Fibroblast of mammary gland (primary cell): ENCODE data around the gene MILR1.
"Not testable (repeated sequence)": the region's sequence is repeated elsewhere in the genome, so short reads cannot be mapped to it uniquely, and the experiment has no call there.

Source experiments
- DNase-seq: peaks from one replicate; pipeline ENCODE4 v3.0.0-alpha.2; 2010; ENCODE audit warnings: low read depth
- H3K4me3 ChIP-seq: 2 replicates; pipeline ENCODE4 v1.5.1; 2011; ENCODE audit warnings: low read depth, mild to moderate bottlenecking, low read length, moderate library complexity; ENCODE audit not compliant: control insufficient read depth
- TF ChIP-seq, protein P1 (sequence below): conservative IDR thresholded peaks from 2 replicates; pipeline ENCODE4 v1.5.1; 2011; ENCODE audit warnings: low read depth, low read length, inconsistent platforms; ENCODE audit not compliant: control insufficient read depth, insufficient read depth

The MILR1 gene

DNA sequence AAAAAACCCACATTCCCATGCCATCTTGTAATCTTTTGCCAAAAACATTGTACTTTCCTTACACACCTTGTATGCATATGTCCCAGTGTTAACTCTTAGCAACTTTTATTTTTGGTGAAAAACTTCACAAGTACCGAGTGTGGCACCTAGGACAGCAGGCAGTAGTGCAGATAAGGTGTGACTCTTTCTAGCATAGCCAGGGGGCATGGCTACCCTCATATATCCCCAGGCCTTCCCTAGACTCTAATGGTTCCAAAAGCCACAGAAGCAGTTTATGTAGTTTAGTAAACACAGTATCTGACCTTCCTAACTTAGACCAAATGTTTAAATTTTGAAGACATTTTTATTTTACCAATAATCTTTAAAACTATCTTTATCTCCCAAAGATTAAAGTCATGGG, 20.5 kb upstream of the MILR1 start:
- no peak overlapping the region for H3K4me3 ChIP-seq
- DNase-seq, result no peak
- TF ChIP-seq, protein P1, sequence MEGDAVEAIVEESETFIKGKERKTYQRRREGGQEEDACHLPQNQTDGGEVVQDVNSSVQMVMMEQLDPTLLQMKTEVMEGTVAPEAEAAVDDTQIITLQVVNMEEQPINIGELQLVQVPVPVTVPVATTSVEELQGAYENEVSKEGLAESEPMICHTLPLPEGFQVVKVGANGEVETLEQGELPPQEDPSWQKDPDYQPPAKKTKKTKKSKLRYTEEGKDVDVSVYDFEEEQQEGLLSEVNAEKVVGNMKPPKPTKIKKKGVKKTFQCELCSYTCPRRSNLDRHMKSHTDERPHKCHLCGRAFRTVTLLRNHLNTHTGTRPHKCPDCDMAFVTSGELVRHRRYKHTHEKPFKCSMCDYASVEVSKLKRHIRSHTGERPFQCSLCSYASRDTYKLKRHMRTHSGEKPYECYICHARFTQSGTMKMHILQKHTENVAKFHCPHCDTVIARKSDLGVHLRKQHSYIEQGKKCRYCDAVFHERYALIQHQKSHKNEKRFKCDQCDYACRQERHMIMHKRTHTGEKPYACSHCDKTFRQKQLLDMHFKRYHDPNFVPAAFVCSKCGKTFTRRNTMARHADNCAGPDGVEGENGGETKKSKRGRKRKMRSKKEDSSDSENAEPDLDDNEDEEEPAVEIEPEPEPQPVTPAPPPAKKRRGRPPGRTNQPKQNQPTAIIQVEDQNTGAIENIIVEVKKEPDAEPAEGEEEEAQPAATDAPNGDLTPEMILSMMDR, result no peak

DNA sequence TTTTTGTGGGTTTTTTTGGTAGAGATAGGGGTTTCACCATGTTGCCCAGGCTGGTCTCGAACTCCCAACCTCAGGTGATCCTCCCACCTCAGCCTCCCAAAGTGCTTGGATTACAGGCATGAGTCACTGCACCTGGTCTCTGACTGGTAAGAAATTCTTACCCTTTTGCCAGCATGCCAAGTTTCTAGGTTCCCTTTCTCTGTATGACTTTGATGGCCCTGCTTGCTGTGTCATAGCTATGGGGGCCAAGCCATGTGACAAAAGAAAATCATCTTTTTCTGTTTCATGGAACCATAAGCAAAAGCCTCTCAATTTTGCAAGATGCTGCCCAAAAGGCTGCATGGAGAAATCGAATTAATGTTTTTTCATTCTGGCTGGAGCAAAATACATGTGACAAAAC, 18.9 kb upstream of the MILR1 start:
- DNase-seq, H3K4me3 ChIP-seq: not testable (repeated sequence)

DNA sequence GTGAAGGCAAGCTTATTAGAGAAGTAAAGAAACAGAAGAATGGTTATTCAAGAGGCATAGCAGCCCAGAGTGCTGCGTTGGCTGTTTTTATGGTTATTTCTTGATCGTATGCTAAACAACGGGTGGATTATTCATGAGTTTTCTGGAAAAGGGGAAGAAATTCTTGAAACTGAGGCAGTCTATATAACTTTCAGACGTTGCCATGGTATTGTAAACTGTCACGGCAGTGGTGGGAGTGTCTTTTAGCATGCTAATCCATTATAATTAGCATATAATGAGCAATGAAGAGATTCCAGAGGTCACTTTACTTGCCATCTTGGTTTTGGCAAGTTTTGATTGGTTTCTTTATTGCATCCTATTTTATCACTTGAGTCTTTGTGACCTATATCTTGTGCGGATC, 17.4 kb upstream of the MILR1 start:
- H3K4me3 ChIP-seq, result no peak overlapping the region
- DNase-seq, result no peak
- TF ChIP-seq, protein P1, result no peak

DNA sequence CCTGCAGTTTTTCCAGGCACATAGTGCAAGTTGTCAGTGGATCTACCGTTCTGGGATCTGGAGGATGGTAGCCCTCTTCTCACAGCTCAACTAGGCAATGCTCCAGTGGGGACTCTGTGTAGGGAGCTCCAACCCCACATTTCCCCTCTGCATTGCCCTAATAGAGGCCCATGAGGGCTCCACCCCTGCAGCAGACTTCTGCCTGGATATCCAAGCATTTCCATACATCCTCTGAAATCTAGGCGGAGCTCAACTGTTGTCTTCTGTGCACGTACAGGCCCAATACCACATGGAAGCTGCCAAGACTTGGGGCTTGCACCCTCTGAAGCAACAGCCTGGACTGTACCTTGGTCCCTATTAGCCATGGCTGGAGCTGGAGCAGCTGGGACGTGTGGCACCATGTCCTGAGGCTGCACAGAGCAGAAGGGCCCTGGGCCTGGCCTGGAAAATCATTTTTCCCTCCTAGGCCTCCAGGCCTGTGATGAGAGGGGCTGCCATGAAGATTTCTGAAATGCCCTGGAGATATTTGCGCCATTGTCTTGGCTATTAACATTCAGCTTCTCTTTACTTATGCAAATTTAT, 10.9 kb upstream of the MILR1 start:
- no peak for DNase-seq
- H3K4me3 ChIP-seq, result no peak overlapping the region
- TF ChIP-seq, protein P1, result no peak

DNA sequence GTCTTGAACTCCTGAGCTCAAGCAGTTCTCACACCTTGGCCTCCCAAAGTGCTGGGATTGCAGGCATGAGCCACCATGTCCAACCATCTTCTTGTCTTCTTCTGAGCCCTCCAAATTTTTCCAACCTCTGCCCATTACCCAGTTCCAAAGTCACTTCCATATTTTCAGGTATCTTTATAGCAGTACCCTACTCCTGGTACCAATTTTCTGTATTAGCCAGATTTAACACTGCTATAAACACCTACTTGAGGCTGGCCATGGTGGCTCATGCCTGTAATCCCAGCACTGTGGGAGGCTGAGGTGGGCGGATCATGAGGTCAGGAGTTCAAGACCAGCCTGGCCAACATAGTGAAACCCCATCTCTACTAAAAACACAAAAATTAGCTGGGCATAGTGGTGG, 9.4 kb upstream of the MILR1 start:
- DNase-seq, H3K4me3 ChIP-seq: not testable (repeated sequence)

DNA sequence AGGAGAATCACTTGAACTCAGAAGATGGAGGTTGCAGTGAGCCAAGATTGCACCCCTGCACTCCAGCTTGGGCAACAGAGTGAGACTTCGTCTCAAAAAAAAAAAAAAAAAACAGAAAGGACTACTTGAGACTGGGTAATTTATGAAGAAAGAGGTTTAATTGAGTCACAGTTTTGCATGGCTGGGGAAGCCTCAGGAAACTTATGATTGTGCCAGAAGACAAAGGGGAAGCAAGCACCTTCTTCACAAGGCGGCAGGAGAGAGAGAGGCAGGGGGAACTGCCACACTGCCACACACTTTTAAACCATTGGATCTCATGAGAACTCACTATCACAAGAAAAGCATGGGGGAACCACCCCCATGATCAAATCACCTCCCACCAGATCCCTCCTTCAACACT, 9.0 kb upstream of the MILR1 start:
- no peak for DNase-seq
- H3K4me3 ChIP-seq, result no peak overlapping the region
- TF ChIP-seq, protein P1, result no peak

DNA sequence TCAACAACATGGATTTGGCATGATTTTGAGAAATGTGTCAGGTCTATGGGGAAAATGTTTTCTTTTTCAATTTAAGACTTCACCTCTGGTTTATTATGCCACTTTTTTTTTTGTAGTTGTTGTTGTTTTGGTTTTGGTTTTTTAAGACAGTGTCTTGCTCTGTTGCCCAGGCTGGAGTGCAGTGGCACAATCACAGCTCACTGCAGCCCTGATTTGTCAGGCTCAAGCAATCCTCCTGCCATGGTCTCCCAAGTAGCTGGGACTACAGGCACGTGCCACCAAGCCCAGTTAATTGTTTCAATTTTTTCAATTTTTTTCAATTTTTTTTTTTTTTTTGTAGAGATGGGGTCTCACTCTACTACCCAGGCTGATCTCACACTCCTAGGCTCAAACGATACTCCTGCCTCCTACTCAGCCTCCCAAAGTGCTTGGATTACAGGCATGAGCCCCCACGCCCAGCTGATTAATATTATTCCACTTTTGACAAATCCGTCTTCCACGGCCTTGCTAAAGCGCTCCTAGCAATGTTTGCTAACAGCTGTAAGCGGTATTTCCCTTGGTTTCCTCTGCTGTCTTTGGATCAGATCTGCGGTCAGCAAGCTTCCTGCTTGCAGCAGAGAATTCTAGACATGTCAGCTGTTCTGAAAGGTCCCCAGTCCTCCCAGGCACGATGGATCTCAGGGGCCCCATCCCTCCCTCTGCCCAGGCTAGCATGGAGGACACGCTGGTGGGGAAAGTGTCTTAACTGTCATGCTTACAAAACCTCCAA, 7.0 kb upstream of the MILR1 start:
- no peak overlapping the region for H3K4me3 ChIP-seq

More for the DNA sequence above, 7.0 kb upstream of the MILR1 start:
- peak; percentile 44 for DNase-seq
- TF ChIP-seq, protein P1, result no peak
